ENCODE measurements around the gene ITGB1. TPM values are rescaled to one million over a fixed set of nuclear protein-coding genes. Genes with fewer than 3 reads are reported as not detected.

Gene ITGB1
- total and polyA plus RNA-seq, 9 of the 15 experiments (the other 6 are each of a cell fraction or from before 2014, with no cell fraction given), result 40.2 to 194 (median 155) TPM

GRCh38 chr10:32980558-32981468 is 22.8 kb upstream of the ITGB1 start (continued):
- TF ChIP-seq HMG20B (CRISPR knock-in tag; IDR thresholded peaks at IDR 0.05), result no peak
- no peak for TF ChIP-seq CREB3 (tag; conservative IDR thresholded peaks at IDR 0.05; ENCODE audit: low read depth)
- TF ChIP-seq FOXP4 (CRISPR knock-in tag; IDR thresholded peaks at IDR 0.05; ENCODE audit: borderline replicate concordance), result no peak
- no peak for TF ChIP-seq NR0B1 (IDR thresholded peaks at IDR 0.05; ENCODE audit: partially characterized antibody)
- peak; percentile 55 for TF ChIP-seq TBP (optimal IDR thresholded peaks at IDR 0.05; ENCODE audit: low read depth, low read length)
- no peak for TF ChIP-seq DNMT1 (IDR thresholded peaks at IDR 0.05)
- no peak for TF ChIP-seq PYGO2 (tag; IDR thresholded peaks at IDR 0.05)
- TF ChIP-seq GTF2E2 (tag; IDR thresholded peaks at IDR 0.05), result no peak
- no peak; the same call in 1 of the 2 replicates for TF ChIP-seq ZNF134 (CRISPR knock-in tag; conservative IDR thresholded peaks at IDR 0.05)
- peak; percentile 62; the same call in 1 of the 2 replicates for TF ChIP-seq JUN (IDR thresholded peaks at IDR 0.05; ENCODE audit: borderline replicate concordance, low read depth, low read length)
- TF ChIP-seq JUN (CRISPR knock-in tag; IDR thresholded peaks at IDR 0.05; ENCODE audit: borderline replicate concordance), result no peak
- peak; percentile 33; the same call in 1 of the 2 replicates for TF ChIP-seq MXI1 (IDR thresholded peaks at IDR 0.05; ENCODE audit: low read depth, low read length)
- TF ChIP-seq ELF2 (CRISPR knock-in tag; IDR thresholded peaks at IDR 0.05), result no peak
- no peak for TF ChIP-seq POU5F1 (IDR thresholded peaks at IDR 0.05; ENCODE audit: borderline replicate concordance, low read depth, low read length, partially characterized antibody)
- TF ChIP-seq ARID3A (IDR thresholded peaks at IDR 0.05; ENCODE audit: borderline replicate concordance, low read depth, low read length), result no peak
- no peak for TF ChIP-seq ARID2 (IDR thresholded peaks at IDR 0.05)
- TF ChIP-seq GTF2A2 (tag; IDR thresholded peaks at IDR 0.05), result no peak
- no peak for TF ChIP-seq CEBPB (tag; IDR thresholded peaks at IDR 0.05)
- peak; percentile 57; the same call in 1 of the 2 replicates for TF ChIP-seq ZEB2 (IDR thresholded peaks at IDR 0.05)
- no peak for TF ChIP-seq STAG1 (CRISPR knock-in tag; IDR thresholded peaks at IDR 0.05; ENCODE audit: borderline replicate concordance)
